HG03060 (cell line): Measurements from ENCODE around the gene FAM83G.
"Not testable (repeated sequence)": the region's sequence is repeated elsewhere in the genome, so short reads cannot be mapped to it uniquely, and the experiment has no call there.

ENCODE experiments used
- ATAC-seq: cut with Tn5 transposase; IDR thresholded peaks from one replicate; pipeline ENCODE4 v1.9.1; 2021; ENCODE audit warnings: low read depth, moderate number of reproducible peaks; ENCODE audit not compliant: unreplicated experiment

The FAM83G gene

DNA sequence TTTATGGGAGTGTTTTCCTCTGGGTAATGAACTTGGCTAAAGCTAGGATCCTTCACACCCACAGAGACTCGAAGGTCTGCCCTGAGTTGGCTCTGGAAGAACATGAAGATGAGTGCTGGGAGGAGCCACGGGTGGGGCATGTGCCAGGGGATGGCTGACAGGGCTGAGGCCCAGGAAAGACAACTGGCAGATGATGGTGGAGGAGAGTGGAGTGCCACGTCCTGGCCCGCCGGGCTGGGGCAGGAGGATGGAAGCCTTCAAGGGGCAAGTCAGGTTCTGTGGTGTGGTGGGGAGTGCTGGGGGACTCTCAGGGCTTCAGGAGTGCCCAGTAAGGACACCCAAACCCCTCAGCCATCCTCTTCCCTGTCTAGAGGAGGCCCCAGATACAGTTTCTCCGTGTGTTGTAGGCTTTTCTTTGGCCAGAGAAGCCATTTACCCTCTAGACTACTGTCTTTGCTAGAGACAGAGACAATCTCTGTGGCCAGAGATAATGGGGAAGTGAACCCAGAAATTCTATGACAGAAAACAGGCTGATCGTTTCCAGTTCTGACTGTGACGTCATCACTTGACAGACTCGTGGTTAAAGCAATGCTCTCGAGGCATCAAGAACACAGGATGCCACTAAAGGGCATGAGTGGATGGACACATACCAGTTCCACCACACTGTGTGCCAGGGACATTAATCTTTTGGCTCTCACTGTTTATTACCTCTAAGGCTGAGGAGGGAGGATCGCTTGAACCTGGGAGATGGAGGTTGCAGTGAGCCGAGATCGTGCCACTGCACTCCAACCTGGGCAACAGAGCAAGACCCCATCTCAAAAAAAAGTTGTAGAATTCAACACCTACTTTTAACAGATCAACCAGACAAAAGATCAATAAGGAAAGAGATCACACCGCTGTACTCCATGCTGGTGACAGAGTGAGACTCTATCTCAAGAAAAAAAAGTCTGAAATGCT, 71.2 kb downstream of the FAM83G start:
- no peak for ATAC-seq

DNA sequence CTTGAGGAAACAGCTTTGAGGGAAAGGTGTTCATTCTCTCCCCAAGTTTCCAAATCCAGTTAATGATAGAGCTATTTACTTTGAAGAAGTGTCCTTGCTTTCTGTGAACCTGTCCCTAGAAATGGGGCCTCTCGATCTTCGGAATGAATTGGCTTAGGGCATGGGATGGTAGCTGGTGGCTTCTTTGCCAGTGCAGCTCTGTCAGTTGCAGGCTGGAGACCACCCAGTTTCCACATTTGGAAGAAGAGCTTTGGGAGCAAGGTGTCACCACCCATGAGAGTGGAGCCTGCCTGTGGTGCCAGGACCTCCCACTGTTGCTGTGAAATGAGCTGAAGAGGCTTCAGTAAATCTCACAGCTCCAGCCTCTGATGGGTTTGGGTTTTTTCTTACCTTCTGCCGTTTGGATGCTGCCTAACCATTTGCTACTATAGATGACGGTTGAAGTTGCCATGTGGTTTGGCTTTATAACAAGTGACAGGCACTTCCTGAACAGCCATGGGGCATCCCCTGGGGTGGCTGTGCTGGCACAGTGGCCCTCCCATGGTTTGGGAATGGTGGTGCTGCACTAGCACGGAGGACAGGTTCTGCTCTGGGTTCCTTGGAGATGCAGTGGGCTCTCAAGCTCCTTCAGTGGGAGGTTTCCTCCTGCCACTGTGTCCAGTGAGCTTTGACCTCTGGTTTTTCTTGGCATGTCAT, 72.1 kb downstream of the FAM83G start:
- no peak for ATAC-seq

DNA sequence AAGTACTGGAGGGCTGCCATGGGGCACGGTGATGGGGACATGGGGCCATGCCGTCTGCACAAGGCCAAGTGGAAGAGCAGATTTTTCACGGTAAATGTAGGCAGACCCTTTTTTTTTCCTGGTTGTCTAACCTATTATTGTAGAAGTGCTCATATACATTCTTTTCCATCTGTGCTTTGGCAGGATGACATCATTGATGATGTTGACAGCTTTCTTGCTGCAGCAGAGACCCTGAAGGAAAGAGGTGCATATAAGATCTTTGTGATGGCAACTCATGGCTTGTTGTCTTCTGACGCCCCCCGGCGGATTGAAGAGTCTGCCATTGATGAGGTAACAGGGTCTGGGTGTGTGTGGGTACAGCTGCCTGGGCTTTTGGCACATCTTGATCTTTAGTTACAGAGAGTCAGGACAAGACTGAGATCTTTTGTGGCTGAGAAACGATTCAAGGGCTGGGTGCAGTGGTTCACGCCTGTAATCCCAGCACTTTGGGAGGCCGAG, 75.9 kb downstream of the FAM83G start:
- no peak for ATAC-seq

GRCh38 chr17:18925187-18925586, 79.4 kb downstream of the FAM83G start:
- no peak for ATAC-seq

- not testable (repeated sequence) for ATAC-seq
Observed at GRCh38 chr17:18922596-18922995, 82.0 kb downstream of the FAM83G start.

GRCh38 chr17:18921912-18922451, 82.6 kb downstream of the FAM83G start:
- peak; percentile 74 for ATAC-seq

- ATAC-seq: no peak
Observed at GRCh38 chr17:18921485-18921884, 83.1 kb downstream of the FAM83G start.

GRCh38 chr17:18920911-18921441, 83.6 kb downstream of the FAM83G start:
- no peak for ATAC-seq

DNA sequence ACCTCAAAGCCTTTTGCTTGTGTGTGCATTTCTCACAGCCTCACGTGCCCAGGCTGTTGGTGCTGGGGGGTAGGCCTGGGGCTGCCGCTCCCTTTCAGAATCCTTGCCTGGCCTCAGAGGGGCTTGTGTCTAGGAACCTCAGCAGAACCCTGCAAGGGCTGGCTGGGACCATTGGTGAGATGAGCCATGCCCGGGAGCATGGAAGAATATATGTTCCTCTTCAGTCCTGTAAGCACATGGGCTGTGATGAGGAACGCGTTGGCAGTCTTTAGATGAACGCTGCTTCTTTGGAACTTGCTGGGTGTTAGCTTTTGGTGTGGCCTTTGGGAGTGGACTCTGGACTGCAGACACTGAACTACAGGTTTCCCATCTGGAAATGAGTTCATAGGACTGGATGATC, 84.6 kb downstream of the FAM83G start:
- ATAC-seq: no peak
